ENCODE data around the gene AMPD3. TPM values are rescaled to one million over a fixed set of nuclear protein-coding genes. Genes with fewer than 3 reads are reported as not detected.

AMPD3 gene
- total RNA-seq, 2 donors from 2014 or later, result 7.9 to 9.7 TPM

GRCh38 chr11:10532526-10532925 lies 77.5 kb downstream of the AMPD3 start:
- no peak for TF ChIP-seq CTCF (IDR thresholded peaks at IDR 0.05)
- Histone ChIP-seq H3K4me3 (no peak overlapping the region), H3K36me3 (no peaks in the 10 kb centered on the region)

DNA sequence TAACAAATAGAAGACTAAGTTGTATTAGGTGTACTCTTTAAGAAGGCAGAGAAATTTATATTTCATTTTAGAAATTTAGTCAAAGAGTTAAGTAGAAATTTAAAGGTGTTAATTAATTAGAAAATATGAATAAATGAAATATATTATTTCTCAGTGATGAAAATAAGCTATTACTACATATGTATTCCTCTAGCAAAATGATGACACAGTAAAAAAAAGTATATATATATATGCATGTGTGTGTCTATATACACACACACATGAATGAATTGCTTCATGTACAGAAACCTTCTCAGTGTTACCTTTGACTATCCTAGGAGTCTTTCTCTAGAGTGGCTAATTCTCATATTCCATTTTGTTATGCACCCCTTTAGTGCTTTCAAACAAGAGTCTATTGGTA lies 78.3 kb downstream of the AMPD3 start:
- no peaks in the 10 kb centered on the region for H3K36me3 ChIP-seq
- TF ChIP-seq CTCF (IDR thresholded peaks at IDR 0.05), result no peak
- no peak overlapping the region for H3K27ac ChIP-seq
- H3K4me3 ChIP-seq, result no peak overlapping the region
- H3K9ac ChIP-seq (ENCODE audit: low read depth in 2 of 2, low read length in 2 of 2), result no peak overlapping the region
- no peaks in the 10 kb centered on the region for H3K9me3 ChIP-seq
- intact Hi-C loops (cut with DNase I), result no loop called here
- DNase-seq, result no peak
- peaks cover 3% of the 10 kb centered on the region for H3K4me1 ChIP-seq
- no peaks in the 10 kb centered on the region for H3K27me3 ChIP-seq

More at GRCh38 chr11:10532526-10532925, 77.5 kb downstream of the AMPD3 start:
- peaks cover 3% of the 10 kb centered on the region for H3K4me1 ChIP-seq
- no peaks in the 10 kb centered on the region for H3K27me3 ChIP-seq
- no peak overlapping the region for H3K27ac ChIP-seq
- H3K9me3 ChIP-seq, result no peaks in the 10 kb centered on the region
- intact Hi-C loops (cut with DNase I), result no loop called here
- DNase-seq, result no peak
- H3K9ac ChIP-seq (ENCODE audit: low read depth in 2 of 2, low read length in 2 of 2), result no peak overlapping the region

GRCh38 chr11:10534316-10534715 lies 79.3 kb downstream of the AMPD3 start:
- Histone ChIP-seq H3K4me1 (peaks cover 3% of the 10 kb centered on the region), H3K27me3 (no peaks in the 10 kb centered on the region), H3K27ac (no peak overlapping the region), H3K36me3 (no peaks in the 10 kb centered on the region), H3K4me3 (no peak overlapping the region), H3K9me3 (no peaks in the 10 kb centered on the region), H3K9ac (ENCODE audit: low read depth in 2 of 2, low read length in 2 of 2) (no peak overlapping the region)
- intact Hi-C loops (cut with DNase I), result no loop called here
- no peak for TF ChIP-seq CTCF (IDR thresholded peaks at IDR 0.05)
- no peak for DNase-seq

DNA sequence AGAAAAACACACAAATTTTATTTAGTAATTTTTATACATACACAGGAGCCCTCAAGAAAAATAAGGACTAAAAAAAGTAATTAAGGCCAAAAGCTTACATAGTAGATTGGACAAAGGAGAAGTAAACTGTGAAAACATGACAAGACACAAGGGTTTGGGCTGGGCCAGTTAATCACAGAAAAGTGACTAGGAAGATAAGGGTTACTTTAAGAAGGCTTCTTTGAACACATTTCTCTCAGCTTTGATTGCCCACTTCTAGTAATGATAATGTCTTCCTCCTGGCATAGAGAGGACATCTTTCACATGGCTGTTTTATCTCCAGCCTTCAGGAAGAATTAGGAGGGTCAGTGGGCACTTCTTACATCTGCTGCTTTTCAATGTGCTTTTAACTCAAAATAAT lies 82.5 kb downstream of the AMPD3 start:
- Histone ChIP-seq H3K27me3 (no peaks in the 10 kb centered on the region), H3K36me3 (no peaks in the 10 kb centered on the region), H3K27ac (no peak overlapping the region), H3K9ac (ENCODE audit: low read depth in 2 of 2, low read length in 2 of 2) (no peak overlapping the region), H3K9me3 (no peaks in the 10 kb centered on the region), H3K4me3 (no peak overlapping the region), H3K4me1 (peaks cover 6% of the 10 kb centered on the region)
- no peak for TF ChIP-seq CTCF (IDR thresholded peaks at IDR 0.05)
- no peak for DNase-seq
- intact Hi-C loops (cut with DNase I), result no loop called here

DNA sequence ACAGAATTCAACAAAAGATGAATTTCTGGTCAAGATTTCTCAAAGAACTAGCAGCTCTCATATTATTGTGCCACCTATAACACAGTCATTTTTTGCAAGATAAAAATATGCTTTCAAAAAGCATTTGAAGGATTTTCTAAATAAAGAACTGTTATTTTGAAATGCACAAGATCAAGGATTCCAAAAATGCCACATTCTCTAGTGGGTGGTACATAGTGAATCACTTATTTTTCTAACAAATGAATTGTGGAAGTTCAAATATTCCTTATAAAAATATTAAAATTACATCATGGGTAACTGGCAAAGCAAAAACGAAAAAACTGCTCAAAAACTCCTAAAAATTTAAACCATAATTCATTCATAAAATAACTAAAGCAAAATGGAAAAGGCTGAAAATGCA lies 83.9 kb downstream of the AMPD3 start:
- DNase-seq, result no peak
- Histone ChIP-seq H3K27ac (no peak overlapping the region), H3K27me3 (no peaks in the 10 kb centered on the region), H3K36me3 (no peaks in the 10 kb centered on the region), H3K4me1 (peaks cover 6% of the 10 kb centered on the region), H3K9me3 (no peaks in the 10 kb centered on the region), H3K9ac (ENCODE audit: low read depth in 2 of 2, low read length in 2 of 2) (no peak overlapping the region), H3K4me3 (no peak overlapping the region)
- intact Hi-C loops (cut with DNase I), result no loop called here
- no peak for TF ChIP-seq CTCF (IDR thresholded peaks at IDR 0.05)

DNA sequence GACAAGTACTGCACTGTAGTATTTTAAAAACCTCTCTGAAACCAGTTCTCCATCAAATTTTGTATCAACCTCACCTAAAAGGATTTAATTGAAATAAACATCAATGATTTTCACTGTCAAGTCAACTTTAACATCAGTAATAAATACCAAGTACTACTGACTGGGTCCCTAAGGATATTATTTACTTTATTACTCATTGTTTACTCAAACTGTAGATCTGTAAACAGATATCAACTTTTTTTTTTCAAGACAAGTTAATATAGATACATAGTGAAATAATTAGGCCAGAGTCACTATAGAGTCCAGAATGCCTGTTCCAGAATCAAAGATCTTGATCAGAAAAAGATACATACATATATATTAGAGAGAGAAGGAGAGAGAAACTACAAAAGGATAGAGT lies 84.3 kb downstream of the AMPD3 start:
- Histone ChIP-seq H3K9ac (ENCODE audit: low read depth in 2 of 2, low read length in 2 of 2) (no peak overlapping the region), H3K27ac (no peak overlapping the region), H3K4me1 (peaks cover 6% of the 10 kb centered on the region), H3K36me3 (no peaks in the 10 kb centered on the region), H3K4me3 (no peak overlapping the region), H3K27me3 (no peaks in the 10 kb centered on the region), H3K9me3 (no peaks in the 10 kb centered on the region)
- no peak for DNase-seq
- intact Hi-C loops (cut with DNase I), result no loop called here
- TF ChIP-seq CTCF (IDR thresholded peaks at IDR 0.05), result no peak
